ENCODE results near the gene SUMO4.

GRCh38 chr6:149356081-149356750 is 43.8 kb upstream of the SUMO4 start:
- TF ChIP-seq CHCHD3 (CRISPR knock-in tag; IDR thresholded peaks at IDR 0.05) (no peak), ELK3 (CRISPR knock-in tag; IDR thresholded peaks at IDR 0.05) (no peak)

Data from K562 (cell line).